Retinal pigment epithelial cell (primary cell): ENCODE measurements around the gene OPRPN.

Experiments used
- DNase-seq: peaks from one replicate; pipeline ENCODE4 v3.0.0-alpha.2; 2010; ENCODE audit warnings: low read depth
- H3K4me3 ChIP-seq: 2 replicates; pipeline ENCODE4 v1.5.1; 2011; ENCODE audit warnings: mild to moderate bottlenecking, low read length, control low read depth, moderate library complexity
- CTCF ChIP-seq: conservative IDR thresholded peaks from 2 replicates; pipeline ENCODE4 v1.5.1; 2011; ENCODE audit warnings: low read depth, low read length, control low read depth, inconsistent platforms

Gene OPRPN

GRCh38 chr4:70397580-70397979 is at the start of gene OPRPN:
Gene OPRPN, plus strand, starts transcription at chr4:70397940. Its CDS starts 1,346 bp downstream, at chr4:70399286.
- TF ChIP-seq CTCF = no peak
- DNase-seq = no peak
- no peak within 1 kb of the TSS for H3K4me3 ChIP-seq

- no peak for TF ChIP-seq CTCF
- H3K4me3 ChIP-seq = no peak overlapping the region
- DNase-seq = no peak
Measured at GRCh38 chr4:70356185-70356584, 41.6 kb upstream of the OPRPN start.

- no peak for TF ChIP-seq CTCF
- no peak overlapping the region for H3K4me3 ChIP-seq
- no peak for DNase-seq
Measured at GRCh38 chr4:70359115-70359661, 38.6 kb upstream of the OPRPN start.

GRCh38 chr4:70360460-70360859 is 37.3 kb upstream of the OPRPN start, which contains the start of gene SMR3A:
Gene SMR3A, plus strand, starts transcription at chr4:70360760. Its CDS starts 1,356 bp downstream, at chr4:70362116.
- H3K4me3 ChIP-seq = no peak within 1 kb of the TSS
- no peak for DNase-seq
- no peak for TF ChIP-seq CTCF

- no peak for DNase-seq
- no peak for TF ChIP-seq CTCF
Measured at GRCh38 chr4:70364002-70364401, 33.7 kb upstream of the OPRPN start.

GRCh38 chr4:70365479-70365878 is 32.3 kb upstream of the OPRPN start:
- no peak overlapping the region for H3K4me3 ChIP-seq
- DNase-seq = no peak
- no peak for TF ChIP-seq CTCF

More at GRCh38 chr4:70364002-70364401, 33.7 kb upstream of the OPRPN start:
- no peak overlapping the region for H3K4me3 ChIP-seq

- no peak for DNase-seq
- no peak overlapping the region for H3K4me3 ChIP-seq
- no peak for TF ChIP-seq CTCF
Measured at GRCh38 chr4:70367813-70368212, 29.9 kb upstream of the OPRPN start.
